Chondrocyte (in vitro differentiated cells): Measurements from ENCODE around the gene MAP4K5. TPM values are rescaled to one million over a fixed set of nuclear protein-coding genes. Genes with fewer than 3 reads are reported as not detected.

Source experiments
- DNase-seq: peaks from one replicate; pipeline ENCODE4 v3.0.0; 2021; ENCODE audit warnings: mixed read lengths, low spot score
- H3K27ac Mint-ChIP-seq: one replicate; pipeline ENCODE4 v1.8.0; 2021; ENCODE audit warnings: mild to moderate bottlenecking, moderate library complexity, mixed read lengths; ENCODE audit not compliant: unreplicated experiment
- H3K27me3 Mint-ChIP-seq: 2 replicates; pipeline ENCODE4 v1.8.0; 2021; ENCODE audit warnings: low read depth, mixed read lengths
- H3K36me3 Mint-ChIP-seq: 2 replicates; pipeline ENCODE4 v1.8.0; 2021; ENCODE audit warnings: low read depth, mixed read lengths
- H3K4me1 Mint-ChIP-seq: 2 replicates; pipeline ENCODE4 v1.8.0; 2021; ENCODE audit warnings: low read depth, mild to moderate bottlenecking, mixed read lengths
- H3K4me3 Mint-ChIP-seq: one replicate; pipeline ENCODE4 v1.8.0; 2021; ENCODE audit warnings: mild to moderate bottlenecking, moderate library complexity, mixed read lengths; ENCODE audit not compliant: unreplicated experiment
- H3K9me3 Mint-ChIP-seq: 2 replicates; pipeline ENCODE4 v1.8.0; 2021; ENCODE audit warnings: low read depth, mixed read lengths
- total RNA-seq: library from RNA; stranded (reverse); gene quantifications from 3 replicates; pipeline ENCODE4 v1.2.1, GENCODE V29; 2021
- TF ChIP-seq, protein P1 (sequence below): fragments of 200-600 bp; sonication (generic); IDR thresholded peaks from 2 replicates; pipeline ENCODE4 v1.5.0; 2021; ENCODE audit warnings: antibody characterized with exemption, mild to moderate bottlenecking, moderate library complexity

Gene MAP4K5
- total RNA-seq, 1 donor from 2014 or later = 103 TPM

DNA sequence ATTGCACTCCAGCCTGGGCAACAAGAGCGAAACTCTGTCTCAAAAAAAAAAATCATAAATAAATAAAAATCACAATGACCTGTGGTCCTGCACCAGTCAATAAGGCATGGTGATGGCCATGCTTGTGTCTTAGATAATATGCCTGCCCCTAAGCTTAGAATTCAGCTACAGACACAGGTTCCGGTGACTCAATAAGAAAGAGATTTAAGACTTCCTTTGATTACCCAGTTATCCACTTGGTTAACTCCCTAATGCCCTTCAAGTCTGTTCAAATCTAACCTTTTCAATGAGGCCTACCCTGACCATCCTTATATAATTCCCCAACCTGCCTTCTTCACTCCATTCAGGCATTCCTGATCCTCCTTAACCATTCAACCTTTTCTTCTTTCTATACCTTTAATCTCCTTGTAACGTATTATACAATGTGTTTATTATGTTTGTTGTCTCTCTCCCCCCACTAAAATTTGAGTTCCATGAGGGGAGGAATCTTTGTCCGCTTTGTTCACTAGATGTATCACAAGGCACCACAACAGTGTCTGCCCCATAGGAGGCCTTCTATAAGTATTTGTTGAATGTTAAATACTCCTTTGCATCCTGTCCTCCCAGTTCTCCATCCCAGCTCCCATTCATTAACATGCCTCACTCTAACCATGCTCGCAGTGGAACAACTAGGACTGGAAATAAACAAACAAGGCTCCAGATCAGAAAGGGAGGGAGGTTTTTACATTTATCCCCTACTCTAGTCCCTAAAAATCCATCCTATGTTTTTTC lies 8.9 kb downstream of the MAP4K5 start:
- TF ChIP-seq, protein P1, sequence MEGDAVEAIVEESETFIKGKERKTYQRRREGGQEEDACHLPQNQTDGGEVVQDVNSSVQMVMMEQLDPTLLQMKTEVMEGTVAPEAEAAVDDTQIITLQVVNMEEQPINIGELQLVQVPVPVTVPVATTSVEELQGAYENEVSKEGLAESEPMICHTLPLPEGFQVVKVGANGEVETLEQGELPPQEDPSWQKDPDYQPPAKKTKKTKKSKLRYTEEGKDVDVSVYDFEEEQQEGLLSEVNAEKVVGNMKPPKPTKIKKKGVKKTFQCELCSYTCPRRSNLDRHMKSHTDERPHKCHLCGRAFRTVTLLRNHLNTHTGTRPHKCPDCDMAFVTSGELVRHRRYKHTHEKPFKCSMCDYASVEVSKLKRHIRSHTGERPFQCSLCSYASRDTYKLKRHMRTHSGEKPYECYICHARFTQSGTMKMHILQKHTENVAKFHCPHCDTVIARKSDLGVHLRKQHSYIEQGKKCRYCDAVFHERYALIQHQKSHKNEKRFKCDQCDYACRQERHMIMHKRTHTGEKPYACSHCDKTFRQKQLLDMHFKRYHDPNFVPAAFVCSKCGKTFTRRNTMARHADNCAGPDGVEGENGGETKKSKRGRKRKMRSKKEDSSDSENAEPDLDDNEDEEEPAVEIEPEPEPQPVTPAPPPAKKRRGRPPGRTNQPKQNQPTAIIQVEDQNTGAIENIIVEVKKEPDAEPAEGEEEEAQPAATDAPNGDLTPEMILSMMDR = no peak
- H3K27me3 Mint-ChIP-seq = no peaks in the 10 kb centered on the region
- H3K4me3 Mint-ChIP-seq = no peak overlapping the region
- peaks cover 58% of the 10 kb centered on the region for H3K4me1 Mint-ChIP-seq
- no peaks in the 10 kb centered on the region for H3K9me3 Mint-ChIP-seq
- peak overlapping the region; percentile 73 for H3K27ac Mint-ChIP-seq
- no peak for DNase-seq
- peaks cover 4% of the 10 kb centered on the region for H3K36me3 Mint-ChIP-seq

DNA sequence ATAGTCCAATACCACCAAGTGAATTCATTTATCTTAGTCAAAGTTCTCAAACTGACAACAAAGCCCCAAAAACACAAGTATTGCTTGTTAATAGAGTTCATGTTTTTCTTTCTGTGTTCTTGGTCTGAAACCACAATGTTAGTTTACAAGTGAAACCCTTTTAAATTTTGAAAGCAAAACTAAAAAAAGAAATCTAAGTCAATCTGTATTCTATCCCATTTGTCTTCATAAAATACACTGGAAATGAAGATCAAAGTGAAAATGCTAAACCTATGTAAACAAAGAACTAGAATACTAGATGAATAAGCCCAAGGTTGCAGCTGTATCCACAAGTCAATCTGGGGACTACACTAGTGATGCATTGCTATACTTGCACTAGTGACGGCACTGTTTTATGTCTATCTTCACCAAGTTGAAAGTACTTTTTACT lies 10.4 kb downstream of the MAP4K5 start:
- Mint-ChIP-seq H3K27ac (peak overlapping the region; percentile 97), H3K4me3 (peak overlapping the region; percentile 13), H3K36me3 (peaks cover 4% of the 10 kb centered on the region), H3K4me1 (peaks cover 51% of the 10 kb centered on the region), H3K9me3 (no peaks in the 10 kb centered on the region), H3K27me3 (no peaks in the 10 kb centered on the region)
- TF ChIP-seq, protein P1 = no peak
- no peak for DNase-seq

DNA sequence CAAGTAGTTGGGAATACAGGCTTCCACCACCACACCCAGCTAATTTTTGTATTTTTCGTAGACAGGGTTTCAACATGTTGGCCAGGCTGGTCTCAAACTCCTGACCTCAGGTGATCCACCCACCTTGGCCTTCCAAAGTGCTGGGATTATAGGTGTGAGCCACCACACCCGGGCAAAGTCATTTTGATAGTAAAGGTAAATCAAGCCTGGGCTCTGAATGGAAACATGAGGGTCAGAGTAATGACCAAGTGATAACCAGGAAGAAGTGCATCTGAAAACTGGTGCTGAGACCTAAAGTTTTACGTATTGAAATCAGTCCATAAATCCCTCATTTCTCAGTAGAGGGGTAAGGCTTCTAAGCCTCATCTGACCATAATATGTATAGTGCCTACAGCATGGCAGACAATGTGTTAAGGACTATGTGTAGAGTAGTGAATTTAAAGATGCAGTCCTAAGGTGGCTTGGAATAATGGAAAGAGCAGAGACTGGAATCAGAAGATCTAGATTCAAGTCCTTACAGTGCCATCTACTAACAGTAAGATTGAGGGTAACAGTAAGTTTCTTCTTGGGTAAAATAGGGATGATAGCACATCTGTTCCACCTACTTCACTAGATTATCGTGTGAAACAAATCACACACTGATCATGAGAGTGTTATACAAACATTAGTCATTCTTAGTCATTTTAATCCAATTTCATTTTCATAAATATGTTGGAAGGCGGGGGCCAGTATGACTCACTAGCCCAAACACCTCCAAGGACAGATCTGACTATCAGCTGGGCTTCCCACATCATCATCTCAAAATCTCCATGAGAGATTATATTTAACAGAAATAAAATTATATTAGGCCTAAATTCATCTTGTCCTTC lies 11.2 kb downstream of the MAP4K5 start:
- TF ChIP-seq, protein P1 = no peak
- peak overlapping the region; percentile 13 for H3K4me3 Mint-ChIP-seq
- H3K27ac Mint-ChIP-seq = peak overlapping the region; percentile 97
- H3K9me3 Mint-ChIP-seq = no peaks in the 10 kb centered on the region
- H3K36me3 Mint-ChIP-seq = peaks cover 4% of the 10 kb centered on the region
- no peaks in the 10 kb centered on the region for H3K27me3 Mint-ChIP-seq
- peaks cover 52% of the 10 kb centered on the region for H3K4me1 Mint-ChIP-seq
- no peak for DNase-seq

DNA sequence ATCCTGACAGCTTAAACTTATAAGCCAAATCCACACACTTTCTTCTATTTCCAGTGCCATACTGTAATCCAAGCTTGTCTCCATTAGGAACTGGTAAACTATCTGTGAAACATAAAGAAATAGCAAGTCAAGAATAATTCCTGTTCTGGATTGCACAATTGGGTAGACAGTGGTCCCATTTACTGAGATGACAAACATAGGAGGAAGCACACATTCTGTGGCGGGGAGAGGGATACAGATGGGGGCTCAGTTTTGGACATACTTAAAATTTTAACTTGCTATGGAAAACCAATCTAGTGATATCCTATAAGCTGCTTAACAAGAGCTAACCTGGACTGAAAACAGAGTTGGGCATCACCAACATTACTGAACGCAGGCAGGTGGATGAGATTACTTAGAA lies 16.3 kb downstream of the MAP4K5 start:
- TF ChIP-seq, protein P1 = no peak
- H3K9me3 Mint-ChIP-seq = no peaks in the 10 kb centered on the region
- H3K27ac Mint-ChIP-seq = no peak overlapping the region
- DNase-seq = no peak
- H3K27me3 Mint-ChIP-seq = no peaks in the 10 kb centered on the region
- no peak overlapping the region for H3K4me3 Mint-ChIP-seq
- H3K4me1 Mint-ChIP-seq = peaks cover 17% of the 10 kb centered on the region
- H3K36me3 Mint-ChIP-seq = no peaks in the 10 kb centered on the region

DNA sequence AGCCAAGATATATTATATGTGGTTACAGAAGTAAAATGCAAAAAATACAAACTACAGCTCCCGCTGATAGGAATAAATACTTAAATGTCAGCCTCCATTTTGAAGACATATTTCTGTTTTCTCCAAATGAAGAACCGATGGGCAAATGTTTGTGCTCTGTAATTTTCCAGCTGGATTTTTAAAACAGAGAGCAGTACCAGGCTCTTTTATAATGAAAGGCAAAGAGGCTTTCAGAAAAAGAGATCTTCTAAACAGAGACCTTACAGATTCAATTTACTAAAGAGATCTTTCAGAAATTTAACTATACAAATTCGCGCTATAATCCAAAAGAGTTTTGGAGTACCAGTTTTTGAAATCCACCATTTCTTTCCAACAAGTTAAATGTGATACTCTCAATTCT lies 19.9 kb downstream of the MAP4K5 start:
- Mint-ChIP-seq H3K9me3 (peaks cover 4% of the 10 kb centered on the region), H3K4me1 (peaks cover 44% of the 10 kb centered on the region), H3K4me3 (no peak overlapping the region), H3K27me3 (no peaks in the 10 kb centered on the region), H3K36me3 (no peaks in the 10 kb centered on the region), H3K27ac (no peak overlapping the region)
- TF ChIP-seq, protein P1 = no peak
- no peak for DNase-seq
